Adrenal gland (tissue), 12 donors: ENCODE measurements around the gene MVD. TPM values are rescaled to one million over a fixed set of nuclear protein-coding genes. Genes with fewer than 3 reads are reported as not detected.
A peak's percentile ranks its signal among the peaks of the same experiment; 100 is the strongest.

Experiments used
- DNase-seq, 7 donors: peaks; one replicate each; pipeline ENCODE4 v3.0.0-alpha.2; 2019 to 2020
- H3K27ac ChIP-seq, 5 donors: fragments of 200-600 bp; sonication (generic) in 4 of 5; 1 replicate in 3 of 5; 2 replicates in 2 of 5; pipeline versions ENCODE4 v1.5.1 to v1.8.0; 2016 to 2020; ENCODE audit warnings: mild to moderate bottlenecking in 1 of 5
- H3K27me3 ChIP-seq: fragments of 200-600 bp; 2 replicates; pipeline ENCODE4 v1.8.0; 2021
- H3K36me3 ChIP-seq, 2 donors: fragments of 200-600 bp; replicated peaks in 1 of 2; 1 replicate in 1 of 2; 2 replicates in 1 of 2; pipeline versions ENCODE4 v1.5.1 to v1.8.0; 2018 to 2022
- H3K4me1 ChIP-seq, 2 donors: fragments of 200-600 bp; replicated peaks in 1 of 2; 1 replicate in 1 of 2; 2 replicates in 1 of 2; pipeline versions ENCODE4 v1.5.1 to v1.8.0; 2018 to 2021
- H3K4me3 ChIP-seq, 4 donors: fragments of 200-600 bp; sonication (generic) in 3 of 4; one replicate each; pipeline ENCODE4 v1.5.1; 2016 to 2018
- H3K9me3 ChIP-seq, 3 donors: fragments of 200-600 bp; sonication (generic) in 1 of 3; replicated peaks in 1 of 3; 1 replicate in 2 of 3; 2 replicates in 1 of 3; pipeline versions ENCODE4 v1.5.1 to v1.8.0; 2016 to 2021
- CTCF ChIP-seq, 6 experiments: fragments of 450-650 bp in 4 of 6; fragments of 200-600 bp in 2 of 6; sonication (generic) in 1 of 6; IDR thresholded peaks; 1 replicate in 5 of 6; 2 replicates in 1 of 6; pipeline versions ENCODE4 v1.5.1 to v1.8.0; 2016 to 2021; ENCODE audit warnings: antibody characterized with exemption in 6 of 6, mild to moderate bottlenecking in 2 of 6, moderate library complexity in 1 of 6
- POLR2A ChIP-seq, 2 donors: fragments of 450-650 bp; IDR thresholded peaks; one replicate each; pipeline ENCODE4 v1.6.1; 2017; ENCODE audit warnings: antibody characterized with exemption in 2 of 2, mild to moderate bottlenecking in 2 of 2, moderate library complexity in 1 of 2
- WGBS, 4 donors: extraction: QIAGEN DNeasy Blood & Tissue Kit in 2 of 4; methylation state at CpG; one replicate each; pipeline versions ENCODE4 v1.1.5 to v1.1.7; 2013 to 2017; 5-methylcytosine and 5-hydroxymethylcytosine counted together
- intact Hi-C, 2 donors: fragments of 100-400 bp; cut with DNase I; formaldehyde crosslinking; loops; one replicate each; pipeline versions ENCODE4 v1.14.1 to v1.15.0; 2022 to 2023
- polyA plus RNA-seq, 3 donors: library from polyadenylated mRNA; stranded (reverse); fragments of 200-250 nt in 2 of 3; fragments of 350-450 nt in 1 of 3; fragmentation: Illumina TruSeq in 1 of 3; extraction: RNeasy Lipid Tissue Mini Kit (QIAGEN cat#74804) in 1 of 3; gene quantifications; one replicate each; pipeline ENCODE4 v1.2.3, GENCODE V29; 2013 to 2014
- total RNA-seq, 9 donors: library from RNA; depleted of rRNA in 4 of 9; stranded (reverse); fragments of >200 nt in 4 of 9; fragments of 120-200 nt in 1 of 9; fragmentation: NEBNext Ultra II Directional in 1 of 9; extraction: Animal tissue kit (Norgen Biotek cat#: 25700) in 1 of 9; gene quantifications; one replicate each; pipeline versions ENCODE4 v1.1.0 to v1.2.4, GENCODE V29; 2013 to 2023
- donor health status: healthy with polysubstance abuse.
- donor health status: Bipolar disorder and iron deficiency.
- donor health status: DM: yes; HTN: yes; CAD: no.
- donor health status: DM: no; HTN: no; CAD: no.
- donor health status: DM: no; HTN: no; CAD: no.
- donor health status: DM: yes; HTN: yes; CAD: no.

Gene MVD
- total and polyA plus RNA-seq, 12 donors: 25.6 to 293 (median 45.4) TPM

DNA sequence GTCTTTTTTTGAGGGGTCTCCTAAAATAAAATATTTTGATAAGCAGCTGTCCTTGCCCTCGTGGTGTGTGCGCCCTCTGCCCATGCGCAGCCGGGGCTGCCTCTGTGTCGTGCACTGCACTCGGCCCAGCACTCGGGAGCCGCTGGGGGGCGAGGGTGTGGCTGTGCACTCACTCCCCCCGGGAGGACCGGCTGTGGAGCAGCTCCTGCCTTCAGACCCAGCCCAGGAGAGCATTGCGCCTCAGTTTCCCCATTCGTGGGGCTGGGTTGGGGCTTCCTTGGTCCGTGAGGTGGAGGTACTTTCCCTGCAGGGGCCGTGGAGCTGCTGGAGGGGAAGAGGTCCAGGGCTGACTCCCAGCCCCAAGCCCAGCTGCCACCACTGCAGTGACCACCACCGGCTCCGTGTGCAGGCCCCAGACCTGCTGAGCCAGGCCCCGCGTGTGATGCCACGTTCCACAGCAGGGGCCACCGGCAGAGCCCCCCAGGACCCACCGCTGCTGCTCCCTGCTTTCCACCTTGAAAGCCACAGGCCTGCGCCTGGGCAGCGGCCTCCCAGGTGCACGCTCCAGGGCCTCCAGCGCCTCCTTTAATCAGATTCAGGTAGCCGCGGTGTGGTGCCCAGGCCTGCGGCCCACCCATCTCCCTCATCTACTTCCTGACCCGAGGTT, 30.8 kb downstream of the MVD start:
- no peak for DNase-seq
- Histone ChIP-seq H3K27me3 (no peaks in the 10 kb centered on the region), H3K9me3 (no peaks in the 10 kb centered on the region), H3K4me1 (peaks cover 0 to 6% of the 10 kb centered on the region in 2 donors), H3K27ac (no peak overlapping the region), H3K36me3 (peaks cover 0 to 45% of the 10 kb centered on the region in 2 donors), H3K4me3 (no peak overlapping the region)
- intact Hi-C loops: no loop called here
- 84 to 94% (median 91%) methylated on average over 16 to 30 of the region's 30 CpGs for WGBS, 4 donors
- TF ChIP-seq CTCF (IDR thresholded peaks at IDR 0.05) (no peak), POLR2A (IDR thresholded peaks at IDR 0.05) (no peak)

- Histone ChIP-seq H3K9me3 (no peaks in the 10 kb centered on the region), H3K4me3 (no peak overlapping the region), H3K27me3 (no peaks in the 10 kb centered on the region), H3K4me1 (peaks cover 0 to 6% of the 10 kb centered on the region in 2 donors), H3K27ac (no peak overlapping the region), H3K36me3 (peaks cover 0 to 50% of the 10 kb centered on the region in 2 donors)
- 76 to 81% (median 78%) methylated on average over 16 of the region's 16 CpGs for WGBS, 4 donors
- intact Hi-C loops: no loop called here
- TF ChIP-seq CTCF (IDR thresholded peaks at IDR 0.05) (no peak), POLR2A (IDR thresholded peaks at IDR 0.05) (no peak)
- DNase-seq: no peak
These were observed 31.5 kb downstream of the MVD start for GRCh38 chr16:88631384-88631783.

DNA sequence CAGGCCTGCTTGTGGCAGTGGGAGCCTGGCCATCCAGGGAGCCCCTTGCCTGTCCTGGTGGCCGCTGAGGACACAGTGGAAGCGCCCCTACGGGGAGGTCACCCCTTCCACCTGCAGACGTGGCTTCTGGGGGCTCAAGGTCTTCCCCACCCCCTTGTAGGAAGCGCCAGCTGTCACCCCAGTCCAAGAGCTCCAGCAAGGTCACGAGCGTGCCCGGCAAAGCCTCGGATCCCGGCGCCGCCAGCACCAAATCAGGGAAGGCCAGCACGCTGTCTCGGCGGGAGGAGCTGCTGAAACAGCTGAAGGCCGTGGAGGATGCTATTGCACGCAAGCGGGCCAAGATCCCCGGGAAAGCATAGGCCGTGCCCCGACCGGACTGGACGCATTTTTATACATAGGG, 31.9 kb downstream of the MVD start:
- H3K36me3 ChIP-seq: peaks cover 0 to 55% of the 10 kb centered on the region in 2 donors
- TF ChIP-seq CTCF (IDR thresholded peaks at IDR 0.05): no peak
- TF ChIP-seq POLR2A (IDR thresholded peaks at IDR 0.05): no peak
- WGBS, 4 donors: 67 to 83% (median 68%) methylated on average over 14 to 23 of the region's 23 CpGs
- intact Hi-C loops: no loop called here
- H3K4me3 ChIP-seq: no peak overlapping the region
- H3K27me3 ChIP-seq: no peaks in the 10 kb centered on the region
- peaks cover 0 to 6% of the 10 kb centered on the region in 2 donors for H3K4me1 ChIP-seq
- peak in 3 of 7 donors; percentile 44 to 65 (median 52) for DNase-seq
- no peaks in the 10 kb centered on the region for H3K9me3 ChIP-seq
- peak overlapping the region in 1 of 5 donors; percentile 27 for H3K27ac ChIP-seq

GRCh38 chr16:88630433-88630832, 32.5 kb downstream of the MVD start:
- no peak overlapping the region for H3K4me3 ChIP-seq
- intact Hi-C loops: no loop called here
- 85 to 100% (median 87%) methylated on average over 2 to 12 of the region's 12 CpGs for WGBS, 4 donors

More at GRCh38 chr16:88630433-88630832, 32.5 kb downstream of the MVD start:
- Histone ChIP-seq H3K4me1 (peaks cover 0 to 6% of the 10 kb centered on the region in 2 donors), H3K27me3 (no peaks in the 10 kb centered on the region), H3K27ac (no peak overlapping the region), H3K36me3 (peaks cover 0 to 58% of the 10 kb centered on the region in 2 donors), H3K9me3 (no peaks in the 10 kb centered on the region)
- TF ChIP-seq POLR2A (IDR thresholded peaks at IDR 0.05) (no peak), CTCF (IDR thresholded peaks at IDR 0.05) (no peak)
- DNase-seq: no peak
